ENCODE results near the gene ZBED4.

ZBED4 gene

GRCh38 chr22:49869845-49870712 lies 16.4 kb downstream of the ZBED4 start:
- Histone ChIP-seq H3K9me3 (ENCODE audit: control insufficient read depth, low read length) (peaks cover 30% of the 10 kb centered on the region), H3K27ac (ENCODE audit: low read depth, low read length, severe bottlenecking) (no peak overlapping the region), H3K4me1 (ENCODE audit: control insufficient read depth, insufficient read depth, low read length, poor library complexity, severe bottlenecking) (no peaks in the 10 kb centered on the region), H3K36me3 (ENCODE audit: control insufficient read depth, insufficient read depth, low read length) (peaks cover 44% of the 10 kb centered on the region), H3K4me3 (ENCODE audit: extremely low read depth, insufficient read depth, low read length, poor library complexity, severe bottlenecking) (no peak overlapping the region)
- 94 to 97% methylated on average over 4 to 8 of the region's 14 CpGs for WGBS, 2 experiments (ENCODE audit: insufficient coverage in 2 of 2)

- 97 to 100% methylated on average over 3 to 4 of the region's 4 CpGs for WGBS, 2 experiments (ENCODE audit: insufficient coverage in 2 of 2)
- H3K4me1 ChIP-seq (ENCODE audit: control insufficient read depth, insufficient read depth, low read length, poor library complexity, severe bottlenecking), result no peaks in the 10 kb centered on the region
- peaks cover 40% of the 10 kb centered on the region for H3K36me3 ChIP-seq (ENCODE audit: control insufficient read depth, insufficient read depth, low read length)
- no peak overlapping the region for H3K27ac ChIP-seq (ENCODE audit: low read depth, low read length, severe bottlenecking)
- H3K4me3 ChIP-seq (ENCODE audit: extremely low read depth, insufficient read depth, low read length, poor library complexity, severe bottlenecking), result no peak overlapping the region
- peaks cover 18% of the 10 kb centered on the region for H3K9me3 ChIP-seq (ENCODE audit: control insufficient read depth, low read length)
Observed at GRCh38 chr22:49871482-49871881, 17.8 kb downstream of the ZBED4 start.

GRCh38 chr22:49872347-49872746 lies 18.7 kb downstream of the ZBED4 start:
- Histone ChIP-seq H3K36me3 (ENCODE audit: control insufficient read depth, insufficient read depth, low read length) (peaks cover 44% of the 10 kb centered on the region), H3K27ac (ENCODE audit: low read depth, low read length, severe bottlenecking) (no peak overlapping the region), H3K4me1 (ENCODE audit: control insufficient read depth, insufficient read depth, low read length, poor library complexity, severe bottlenecking) (no peaks in the 10 kb centered on the region), H3K4me3 (ENCODE audit: extremely low read depth, insufficient read depth, low read length, poor library complexity, severe bottlenecking) (no peak overlapping the region), H3K9me3 (ENCODE audit: control insufficient read depth, low read length) (peaks cover 18% of the 10 kb centered on the region)
- 91 to 100% methylated on average over 6 to 7 of the region's 7 CpGs for WGBS, 2 experiments (ENCODE audit: insufficient coverage in 2 of 2)

- no peaks in the 10 kb centered on the region for H3K4me1 ChIP-seq (ENCODE audit: control insufficient read depth, insufficient read depth, low read length, poor library complexity, severe bottlenecking)
- 95 to 98% methylated on average over 10 to 11 of the region's 16 CpGs for WGBS, 2 experiments (ENCODE audit: insufficient coverage in 2 of 2)
- peaks cover 19% of the 10 kb centered on the region for H3K9me3 ChIP-seq (ENCODE audit: control insufficient read depth, low read length)
- peaks cover 44% of the 10 kb centered on the region for H3K36me3 ChIP-seq (ENCODE audit: control insufficient read depth, insufficient read depth, low read length)
- no peak overlapping the region for H3K27ac ChIP-seq (ENCODE audit: low read depth, low read length, severe bottlenecking)
- no peak overlapping the region for H3K4me3 ChIP-seq (ENCODE audit: extremely low read depth, insufficient read depth, low read length, poor library complexity, severe bottlenecking)
Observed at GRCh38 chr22:49873228-49873940, 19.7 kb downstream of the ZBED4 start.

- H3K4me3 ChIP-seq (ENCODE audit: extremely low read depth, insufficient read depth, low read length, poor library complexity, severe bottlenecking), result no peak overlapping the region
- H3K9me3 ChIP-seq (ENCODE audit: control insufficient read depth, low read length), result peaks cover 7% of the 10 kb centered on the region
- peaks cover 41% of the 10 kb centered on the region for H3K36me3 ChIP-seq (ENCODE audit: control insufficient read depth, insufficient read depth, low read length)
- 97 to 100% methylated on average over 2 to 4 of the region's 7 CpGs for WGBS, 2 experiments (ENCODE audit: insufficient coverage in 2 of 2)
- no peak overlapping the region for H3K27ac ChIP-seq (ENCODE audit: low read depth, low read length, severe bottlenecking)
- peaks cover 3% of the 10 kb centered on the region for H3K4me1 ChIP-seq (ENCODE audit: control insufficient read depth, insufficient read depth, low read length, poor library complexity, severe bottlenecking)
Observed at GRCh38 chr22:49877642-49878041, 24.0 kb downstream of the ZBED4 start.

- Histone ChIP-seq H3K36me3 (ENCODE audit: control insufficient read depth, insufficient read depth, low read length) (peaks cover 45% of the 10 kb centered on the region), H3K9me3 (ENCODE audit: control insufficient read depth, low read length) (peaks cover 7% of the 10 kb centered on the region), H3K27ac (ENCODE audit: low read depth, low read length, severe bottlenecking) (no peak overlapping the region), H3K4me3 (ENCODE audit: extremely low read depth, insufficient read depth, low read length, poor library complexity, severe bottlenecking) (no peak overlapping the region), H3K4me1 (ENCODE audit: control insufficient read depth, insufficient read depth, low read length, poor library complexity, severe bottlenecking) (peaks cover 3% of the 10 kb centered on the region)
- 91 to 94% methylated on average over 4 to 7 of the region's 8 CpGs for WGBS, 2 experiments (ENCODE audit: insufficient coverage in 2 of 2)
Observed at GRCh38 chr22:49878206-49878605, 24.6 kb downstream of the ZBED4 start.

- peaks cover 7% of the 10 kb centered on the region for H3K9me3 ChIP-seq (ENCODE audit: control insufficient read depth, low read length)
- peaks cover 57% of the 10 kb centered on the region for H3K36me3 ChIP-seq (ENCODE audit: control insufficient read depth, insufficient read depth, low read length)
- H3K27ac ChIP-seq (ENCODE audit: low read depth, low read length, severe bottlenecking), result peak overlapping the region; percentile 10
- peaks cover 3% of the 10 kb centered on the region for H3K4me1 ChIP-seq (ENCODE audit: control insufficient read depth, insufficient read depth, low read length, poor library complexity, severe bottlenecking)
- no peak overlapping the region for H3K4me3 ChIP-seq (ENCODE audit: extremely low read depth, insufficient read depth, low read length, poor library complexity, severe bottlenecking)
- 94 to 97% methylated on average over 7 to 9 of the region's 9 CpGs for WGBS, 2 experiments (ENCODE audit: insufficient coverage in 2 of 2)
Observed at GRCh38 chr22:49879871-49880270, 26.2 kb downstream of the ZBED4 start.

- peaks cover 59% of the 10 kb centered on the region for H3K36me3 ChIP-seq (ENCODE audit: control insufficient read depth, insufficient read depth, low read length)
- peaks cover 3% of the 10 kb centered on the region for H3K4me1 ChIP-seq (ENCODE audit: control insufficient read depth, insufficient read depth, low read length, poor library complexity, severe bottlenecking)
- WGBS, 2 experiments (ENCODE audit: insufficient coverage in 2 of 2), result 76 to 77% methylated on average over 13 to 14 of the region's 20 CpGs
- H3K9me3 ChIP-seq (ENCODE audit: control insufficient read depth, low read length), result peaks cover 7% of the 10 kb centered on the region
- peak overlapping the region; percentile 10 for H3K27ac ChIP-seq (ENCODE audit: low read depth, low read length, severe bottlenecking)
- no peak overlapping the region for H3K4me3 ChIP-seq (ENCODE audit: extremely low read depth, insufficient read depth, low read length, poor library complexity, severe bottlenecking)
Observed at GRCh38 chr22:49880281-49880680, 26.6 kb downstream of the ZBED4 start.

GRCh38 chr22:49881856-49882255 lies 28.2 kb downstream of the ZBED4 start:
- H3K36me3 ChIP-seq (ENCODE audit: control insufficient read depth, insufficient read depth, low read length), result peaks cover 65% of the 10 kb centered on the region
- WGBS, 2 experiments (ENCODE audit: insufficient coverage in 2 of 2), result 100% methylated on average over 1 of the region's 2 CpGs
- H3K9me3 ChIP-seq (ENCODE audit: control insufficient read depth, low read length), result peaks cover 7% of the 10 kb centered on the region
- H3K4me1 ChIP-seq (ENCODE audit: control insufficient read depth, insufficient read depth, low read length, poor library complexity, severe bottlenecking), result peaks cover 3% of the 10 kb centered on the region
- no peak overlapping the region for H3K27ac ChIP-seq (ENCODE audit: low read depth, low read length, severe bottlenecking)
- H3K4me3 ChIP-seq (ENCODE audit: extremely low read depth, insufficient read depth, low read length, poor library complexity, severe bottlenecking), result no peak overlapping the region

GRCh38 chr22:49882519-49883293 lies 29.1 kb downstream of the ZBED4 start:
- Histone ChIP-seq H3K9me3 (ENCODE audit: control insufficient read depth, low read length) (peaks cover 5% of the 10 kb centered on the region), H3K4me1 (ENCODE audit: control insufficient read depth, insufficient read depth, low read length, poor library complexity, severe bottlenecking) (peaks cover 3% of the 10 kb centered on the region), H3K27ac (ENCODE audit: low read depth, low read length, severe bottlenecking) (no peak overlapping the region), H3K36me3 (ENCODE audit: control insufficient read depth, insufficient read depth, low read length) (peaks cover 67% of the 10 kb centered on the region), H3K4me3 (ENCODE audit: extremely low read depth, insufficient read depth, low read length, poor library complexity, severe bottlenecking) (no peak overlapping the region)
- WGBS, 2 experiments (ENCODE audit: insufficient coverage in 2 of 2), result 93 to 95% methylated on average over 15 to 17 of the region's 21 CpGs

All from mesodermal cell (in vitro differentiated cells).